HG03175 (cell line): ENCODE measurements around the gene GNAT2.

Source experiments
- ATAC-seq: cut with Tn5 transposase; IDR thresholded peaks from one replicate; pipeline ENCODE4 v1.9.1; 2021; ENCODE audit warnings: mild to moderate bottlenecking, moderate library complexity; ENCODE audit not compliant: unreplicated experiment

GNAT2 gene

DNA sequence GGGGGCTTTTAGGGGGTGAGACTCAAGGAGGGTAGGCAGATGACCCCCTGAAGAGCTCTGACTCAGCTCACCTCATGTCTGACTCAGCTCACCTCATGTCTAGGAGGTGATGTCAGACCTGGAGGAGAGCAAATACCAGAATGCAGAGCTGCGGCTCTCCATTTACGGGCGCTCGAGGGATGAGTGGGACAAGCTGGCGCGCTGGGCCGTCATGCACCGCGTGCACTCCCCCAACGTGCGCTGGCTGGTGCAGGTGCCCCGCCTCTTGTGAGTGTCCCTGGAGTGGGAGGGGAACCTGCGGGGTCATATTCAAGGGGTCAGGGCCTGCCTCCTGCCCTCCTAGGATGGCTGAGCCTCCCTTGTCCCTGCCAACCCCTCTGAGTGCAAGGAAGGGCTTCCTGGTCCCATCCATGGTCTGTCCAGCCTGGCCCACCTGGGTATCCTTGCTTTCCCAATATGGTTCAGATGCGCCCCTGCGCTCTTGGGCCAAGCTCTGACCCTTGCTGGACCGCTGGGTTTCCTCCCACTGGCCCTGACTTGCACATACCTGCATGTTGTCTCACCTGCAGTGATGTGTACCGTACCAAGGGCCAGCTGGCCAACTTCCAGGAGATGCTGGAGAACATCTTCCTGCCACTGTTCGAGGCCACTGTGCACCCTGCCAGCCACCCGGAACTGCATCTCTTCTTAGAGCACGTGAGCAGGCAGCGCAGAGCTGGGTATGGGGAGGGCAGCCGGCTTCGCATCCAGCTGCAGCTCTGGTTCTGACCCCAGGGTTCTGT, 9.3 kb upstream of the GNAT2 start:
- ATAC-seq, result no peak

DNA sequence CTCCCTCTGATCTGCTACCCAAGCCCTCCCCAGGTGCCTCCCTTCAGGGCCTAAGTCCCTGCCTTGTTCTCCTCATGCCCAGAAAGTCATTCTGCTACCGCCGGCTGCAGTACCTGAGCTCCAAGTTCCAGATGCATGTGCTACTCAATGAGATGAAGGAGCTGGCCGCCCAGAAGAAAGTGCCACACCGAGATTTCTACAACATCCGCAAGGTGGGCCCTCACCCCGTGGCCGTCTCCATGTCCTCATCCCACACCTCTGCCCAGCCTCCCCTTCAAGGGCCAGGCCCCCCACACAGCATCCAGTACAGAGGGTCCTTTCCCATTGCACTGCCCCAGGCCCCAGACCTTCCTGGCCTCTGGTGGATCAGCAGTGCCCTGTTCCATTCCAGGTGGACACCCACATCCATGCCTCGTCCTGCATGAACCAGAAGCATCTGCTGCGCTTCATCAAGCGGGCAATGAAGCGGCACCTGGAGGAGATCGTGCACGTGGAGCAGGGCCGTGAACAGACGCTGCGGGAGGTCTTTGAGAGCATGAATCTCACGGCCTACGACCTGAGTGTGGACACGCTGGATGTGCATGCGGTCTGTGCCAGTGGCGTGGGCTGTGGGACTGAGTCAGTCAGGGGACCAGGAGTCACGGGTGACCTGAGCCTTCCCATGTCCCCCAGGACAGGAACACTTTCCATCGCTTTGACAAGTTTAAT, 8.4 kb upstream of the GNAT2 start:
- ATAC-seq, result no peak

DNA sequence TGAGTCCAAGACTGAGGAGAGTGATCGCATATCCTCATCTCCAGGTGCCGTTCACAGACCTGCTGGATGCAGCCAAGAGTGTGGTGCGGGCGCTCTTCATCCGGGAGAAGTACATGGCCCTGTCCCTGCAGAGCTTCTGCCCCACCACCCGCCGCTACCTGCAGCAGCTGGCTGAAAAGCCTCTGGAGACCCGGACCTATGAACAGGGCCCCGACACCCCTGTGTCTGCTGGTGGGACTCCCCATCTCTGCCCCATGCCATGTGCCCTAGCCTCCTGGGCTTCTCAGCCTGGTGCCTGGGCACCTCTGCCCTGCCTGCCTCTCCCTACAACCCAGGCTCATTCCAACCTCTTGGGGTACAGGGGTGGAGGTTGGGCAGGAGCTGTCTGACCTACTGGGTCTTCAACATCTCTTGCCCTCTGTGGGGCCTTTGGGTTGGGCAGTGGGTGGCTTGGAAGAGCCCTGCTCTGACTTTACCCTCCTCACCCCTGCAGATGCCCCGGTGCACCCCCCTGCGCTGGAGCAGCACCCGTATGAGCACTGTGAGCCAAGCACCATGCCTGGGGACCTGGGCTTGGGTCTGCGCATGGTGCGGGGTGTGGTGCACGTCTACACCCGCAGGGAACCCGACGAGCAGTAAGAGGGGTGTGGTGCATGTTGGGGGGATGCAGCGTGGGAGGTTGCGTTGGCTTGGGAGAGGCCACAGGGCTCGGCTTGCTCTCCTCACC, 7.4 kb upstream of the GNAT2 start:
- no peak for ATAC-seq

DNA sequence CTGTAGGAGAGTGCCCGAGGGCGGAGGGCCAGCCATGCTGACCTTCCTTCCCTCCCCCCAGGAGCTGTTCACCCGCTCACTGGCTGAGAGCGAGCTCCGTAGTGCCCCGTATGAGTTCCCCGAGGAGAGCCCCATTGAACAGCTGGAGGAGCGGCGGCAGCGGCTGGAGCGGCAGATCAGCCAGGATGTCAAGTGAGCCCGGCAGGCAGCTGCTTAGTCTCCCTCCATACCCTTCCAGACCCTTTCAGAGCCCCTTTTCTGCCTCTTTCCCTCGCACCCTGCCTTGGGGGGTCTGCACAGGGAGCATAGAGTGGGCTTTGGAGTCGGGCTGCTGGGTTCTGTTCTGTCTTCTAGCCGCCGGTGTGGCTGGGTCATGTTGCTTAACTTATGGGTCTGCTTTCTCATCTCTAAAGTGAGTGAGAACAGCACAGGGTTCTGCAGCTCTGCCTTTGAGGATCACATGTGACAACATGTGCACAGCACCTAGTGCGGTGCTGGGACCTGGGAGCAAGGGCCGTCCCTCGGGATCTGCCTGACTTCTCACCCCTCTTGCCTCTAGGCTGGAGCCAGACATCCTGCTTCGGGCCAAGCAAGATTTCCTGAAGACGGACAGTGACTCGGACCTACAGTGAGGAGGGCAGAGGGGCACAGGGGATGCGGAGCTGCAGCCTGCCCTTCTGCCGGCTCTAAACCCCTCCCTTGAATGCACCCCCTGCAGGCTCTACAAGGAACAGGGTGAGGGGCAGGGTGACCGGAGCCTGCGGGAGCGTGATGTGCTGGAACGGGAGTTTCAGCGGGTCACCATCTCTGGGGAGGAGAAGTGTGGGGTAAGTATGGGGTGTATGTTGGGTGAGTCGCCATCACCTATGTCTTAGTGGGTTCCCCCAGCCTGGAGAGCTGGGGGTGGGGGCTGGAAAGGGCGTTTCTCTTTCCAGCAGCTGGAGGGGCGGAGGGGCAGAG, 6.5 kb upstream of the GNAT2 start:
- ATAC-seq, result no peak

DNA sequence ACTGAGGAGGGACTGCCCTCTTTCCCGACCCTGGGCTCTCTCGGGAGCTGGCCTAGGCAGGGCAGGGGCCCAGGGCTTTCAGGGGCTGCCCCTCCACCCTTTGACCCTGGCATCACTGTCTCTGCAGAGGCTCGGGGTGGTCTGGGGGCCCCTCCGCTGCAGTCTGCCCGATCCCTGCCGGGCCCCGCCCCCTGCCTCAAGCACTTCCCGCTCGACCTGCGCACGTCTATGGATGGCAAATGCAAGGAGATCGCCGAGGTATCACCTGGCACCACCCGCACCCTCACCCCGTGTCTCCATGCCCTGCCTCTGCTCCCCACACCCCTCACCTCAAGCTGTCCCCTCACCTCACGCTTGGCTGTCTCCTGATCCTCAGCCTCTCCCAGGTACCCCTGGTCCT, 5.8 kb upstream of the GNAT2 start:
- ATAC-seq, result no peak

DNA sequence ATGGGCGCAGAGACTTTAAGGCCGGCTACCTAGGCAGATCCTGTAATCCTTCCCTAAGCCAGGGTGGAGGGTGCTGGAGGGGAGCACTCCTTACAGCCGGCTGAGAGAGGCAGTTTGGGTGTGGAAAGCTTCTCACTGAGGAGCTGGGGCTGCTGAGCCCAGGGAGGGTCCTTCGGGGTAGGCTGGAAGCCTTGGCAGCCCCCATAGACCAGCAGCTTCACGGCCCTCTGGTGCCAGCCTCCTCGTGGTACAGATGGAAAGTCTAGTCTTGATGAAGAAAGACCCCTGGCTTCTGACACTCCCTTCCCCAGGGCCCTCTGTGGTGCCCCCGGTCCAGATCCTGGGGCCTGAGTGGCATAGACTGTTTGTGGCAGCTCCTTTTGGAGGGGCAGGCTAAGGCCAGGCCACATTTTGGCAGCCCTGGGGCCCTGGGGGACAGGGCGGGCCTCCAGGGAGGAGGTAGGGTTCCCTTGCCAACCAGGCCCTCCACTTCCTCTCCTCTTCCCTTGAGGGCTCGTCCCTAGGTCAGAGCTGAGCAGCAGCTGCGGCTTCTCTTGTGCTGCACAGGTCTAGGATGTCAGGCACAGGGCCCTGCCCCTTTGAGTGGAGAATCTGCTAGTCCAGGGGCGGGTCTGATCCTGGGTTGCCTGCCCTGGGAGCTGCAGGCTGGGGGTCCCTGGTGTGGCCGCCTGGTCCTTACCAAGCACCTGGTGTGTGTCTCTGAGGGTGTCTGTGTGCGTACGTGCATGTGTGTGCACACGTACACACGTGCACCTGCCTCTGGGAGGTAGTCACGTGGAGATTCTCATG, 5.0 kb upstream of the GNAT2 start:
- ATAC-seq, result no peak

DNA sequence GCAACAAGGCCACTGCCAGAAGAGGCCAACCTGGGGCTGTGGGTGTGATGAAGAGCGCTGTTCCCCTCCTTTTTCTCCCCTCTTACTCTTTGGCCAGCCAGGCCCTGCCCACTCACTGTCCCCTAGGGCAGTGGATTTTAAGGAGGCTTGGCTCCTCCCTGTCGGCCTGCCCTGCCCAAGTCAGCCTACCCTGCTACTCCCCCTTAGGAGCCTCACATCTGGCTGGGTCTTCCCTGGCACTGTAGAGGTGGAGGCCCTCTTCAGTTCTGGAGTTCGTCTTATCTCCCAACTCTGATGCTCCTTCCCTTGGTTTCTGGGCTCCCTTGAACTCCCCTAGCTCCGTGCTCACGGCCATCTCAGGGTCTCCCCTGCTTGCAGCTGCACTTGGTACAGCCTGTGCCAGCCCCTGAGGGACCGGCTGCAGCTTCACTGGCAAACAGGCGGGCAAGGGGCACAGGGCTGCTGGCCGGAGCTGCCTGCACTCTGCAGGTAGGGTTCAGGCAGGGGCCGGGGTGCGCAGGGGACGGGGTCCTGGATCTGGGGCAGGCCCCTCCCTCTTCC, 4.3 kb upstream of the GNAT2 start:
- ATAC-seq, result no peak

DNA sequence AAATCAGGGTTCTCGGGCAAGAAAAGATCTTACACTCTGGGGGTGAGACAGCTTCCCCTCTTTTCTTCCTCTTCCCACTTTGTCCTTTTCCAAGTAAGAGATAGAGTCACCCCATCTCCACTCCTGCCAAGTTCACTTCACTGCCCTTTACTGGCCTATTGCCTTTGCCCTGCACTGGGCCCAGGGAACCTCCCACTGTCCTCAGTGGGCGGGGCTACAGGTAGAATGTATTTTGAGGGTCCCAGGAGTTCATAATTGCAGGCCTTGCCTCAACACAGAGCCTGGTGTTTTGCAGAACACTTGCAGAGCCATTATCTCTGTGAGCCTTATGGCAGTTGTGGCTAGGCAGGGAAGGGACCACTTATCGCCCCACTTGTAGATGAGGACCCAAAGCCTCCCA, 3.5 kb upstream of the GNAT2 start:
- ATAC-seq, result no peak

DNA sequence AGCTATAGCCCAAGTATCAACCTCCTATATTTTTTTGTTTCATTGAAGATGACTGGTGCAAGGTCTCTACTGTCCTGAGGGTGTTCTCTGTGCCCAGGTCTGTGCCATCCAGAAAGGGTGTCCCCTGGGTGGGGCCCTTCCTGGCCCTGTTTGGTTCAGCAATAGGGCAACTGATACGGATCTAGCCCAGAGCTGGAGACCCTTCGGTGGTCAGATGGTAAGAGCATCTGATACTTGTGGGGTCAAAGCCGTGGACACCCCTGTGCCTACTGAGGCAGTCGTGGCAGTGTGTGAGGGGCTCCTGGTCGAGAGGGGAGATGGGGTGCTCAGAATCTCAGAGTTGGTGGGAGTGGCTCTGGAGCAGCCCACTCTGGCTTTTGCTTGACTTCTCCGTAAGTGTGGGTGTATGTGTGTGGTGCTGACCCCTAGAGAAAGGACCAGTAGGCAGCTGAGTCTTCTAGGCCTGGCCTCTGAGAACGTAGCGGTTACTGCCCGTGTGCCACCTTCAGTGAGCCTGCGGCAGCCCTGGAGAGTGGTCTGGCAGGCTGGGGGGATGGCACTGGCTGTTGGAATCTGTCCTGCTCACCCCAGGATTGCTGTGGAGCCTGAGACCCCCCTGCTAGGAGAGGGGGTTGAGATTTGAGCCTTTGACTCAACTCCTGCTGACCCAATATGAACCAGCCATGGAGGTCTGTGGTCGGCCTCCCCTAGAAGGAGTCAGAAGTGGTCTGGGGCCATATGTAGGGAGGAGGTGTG, 2.9 kb upstream of the GNAT2 start:
- no peak for ATAC-seq

DNA sequence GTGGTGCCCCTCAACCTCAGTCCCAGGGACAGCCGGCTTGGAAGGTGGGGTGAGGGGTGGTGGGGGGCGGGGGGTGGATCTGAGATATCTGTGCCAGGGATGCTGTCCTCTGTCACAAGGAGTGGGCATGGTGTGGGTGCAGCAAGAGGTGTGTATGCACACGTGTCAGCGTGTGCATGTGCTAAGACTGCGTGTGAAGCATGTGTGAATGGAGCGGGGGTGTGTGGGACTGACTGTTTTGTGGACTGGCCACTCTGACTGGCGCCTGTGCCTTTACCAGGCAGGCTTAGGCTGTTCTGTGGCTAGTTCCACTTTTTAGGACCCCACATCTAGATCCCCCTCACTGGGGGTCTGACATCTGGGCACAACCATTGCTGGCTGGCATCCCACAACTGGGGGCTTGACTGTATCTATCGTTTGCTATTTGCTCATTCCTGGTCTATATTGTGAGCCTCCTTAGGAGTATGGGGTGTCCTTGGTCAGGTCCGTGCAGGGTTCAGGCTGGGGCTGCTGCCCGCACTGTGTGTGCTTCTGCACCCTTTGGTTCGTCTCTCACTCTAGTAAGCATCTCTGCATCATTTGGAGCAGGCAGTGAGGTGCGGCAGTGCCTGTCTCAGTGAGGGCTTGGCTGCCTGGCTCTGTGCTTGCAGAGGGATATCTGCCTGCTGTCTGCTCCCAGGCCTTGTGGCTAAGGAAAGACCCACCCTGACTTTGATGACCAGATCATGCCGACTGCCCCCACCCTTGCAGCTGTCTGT, 2.1 kb upstream of the GNAT2 start:
- ATAC-seq, result no peak

DNA sequence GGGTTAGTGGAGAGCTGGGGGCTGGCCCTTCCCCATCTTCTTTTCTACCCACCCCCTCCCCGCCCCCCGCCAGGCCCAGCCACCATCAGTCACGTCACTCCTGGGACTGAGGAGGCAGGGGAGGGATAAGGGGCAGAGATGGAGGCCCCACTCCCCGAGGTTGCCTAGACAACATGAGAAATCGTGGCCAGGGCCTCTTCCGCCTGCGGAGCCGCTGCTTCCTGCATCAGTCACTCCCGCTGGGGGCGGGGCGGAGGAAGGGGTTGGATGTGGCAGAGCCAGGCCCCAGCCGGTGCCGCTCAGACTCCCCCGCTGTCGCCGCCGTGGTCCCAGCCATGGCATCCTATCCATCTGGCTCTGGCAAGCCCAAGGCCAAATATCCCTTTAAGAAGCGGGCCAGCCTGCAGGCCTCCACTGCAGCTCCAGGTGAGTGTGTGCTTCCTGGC, 1.4 kb upstream of the GNAT2 start:
- ATAC-seq, result peak; percentile 71

DNA sequence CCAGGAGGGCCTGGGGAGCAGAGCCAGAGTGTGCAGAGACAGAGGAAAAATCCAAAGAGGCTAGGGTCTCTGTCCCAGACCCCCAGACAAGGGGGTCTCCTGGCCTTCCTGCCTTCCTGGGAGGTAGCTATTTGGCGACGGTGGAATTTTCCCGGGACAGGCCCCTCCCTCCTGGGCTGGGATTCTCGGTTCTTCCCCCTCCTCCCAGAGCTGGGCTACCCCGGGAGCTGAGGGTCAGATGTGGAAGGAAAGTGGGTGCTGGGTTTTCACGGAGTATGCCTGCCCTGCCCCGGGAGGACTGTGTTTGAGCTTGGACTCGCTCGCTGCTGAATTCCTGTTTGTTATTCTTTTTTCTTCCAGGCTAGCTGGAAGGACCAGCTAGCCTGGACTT, 980 bp upstream of the GNAT2 start:
- ATAC-seq, result no peak

DNA sequence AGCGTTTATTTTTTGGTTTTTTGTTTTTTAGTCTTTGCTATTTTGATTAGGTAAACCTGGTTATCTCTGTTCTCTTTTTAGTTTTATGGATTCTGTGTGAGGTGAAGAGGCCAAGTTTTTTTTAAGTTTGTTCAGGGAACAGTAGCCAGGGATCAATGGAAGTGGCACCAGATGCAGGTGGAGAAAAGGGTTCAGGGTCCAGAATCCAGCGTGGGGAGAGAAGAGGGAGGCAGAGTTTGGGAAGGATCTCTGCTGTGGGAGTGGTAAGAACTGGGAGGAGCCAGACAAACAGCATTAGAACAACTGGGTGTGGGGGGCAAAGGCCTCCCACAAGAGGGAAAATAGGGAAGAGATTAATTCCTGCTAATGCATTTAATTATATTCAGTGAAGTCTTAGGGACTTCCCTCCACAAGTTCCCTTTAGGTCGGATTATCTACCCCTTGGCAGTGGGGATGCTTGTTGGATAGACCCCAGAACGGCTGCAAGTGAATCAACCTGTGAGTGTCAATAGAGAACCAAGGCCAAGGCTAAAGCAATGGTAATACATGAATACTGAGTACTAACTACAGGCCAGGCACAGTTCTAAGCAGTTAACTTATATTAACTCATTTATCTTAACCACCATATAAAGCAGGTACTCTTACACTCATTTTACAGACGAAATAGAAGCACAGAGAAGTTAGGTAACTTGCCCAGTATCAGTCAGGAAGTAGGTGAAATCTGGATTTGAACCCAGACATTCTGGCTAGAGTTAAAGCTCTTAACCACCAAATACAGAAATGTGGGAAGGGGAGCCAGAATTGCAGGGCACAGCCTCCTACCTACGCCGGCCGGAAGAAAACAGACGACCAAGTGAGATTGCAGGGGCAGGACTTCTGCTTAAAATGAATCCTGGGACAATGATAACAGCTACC, 498 bp downstream of the GNAT2 start:
- no peak for ATAC-seq

DNA sequence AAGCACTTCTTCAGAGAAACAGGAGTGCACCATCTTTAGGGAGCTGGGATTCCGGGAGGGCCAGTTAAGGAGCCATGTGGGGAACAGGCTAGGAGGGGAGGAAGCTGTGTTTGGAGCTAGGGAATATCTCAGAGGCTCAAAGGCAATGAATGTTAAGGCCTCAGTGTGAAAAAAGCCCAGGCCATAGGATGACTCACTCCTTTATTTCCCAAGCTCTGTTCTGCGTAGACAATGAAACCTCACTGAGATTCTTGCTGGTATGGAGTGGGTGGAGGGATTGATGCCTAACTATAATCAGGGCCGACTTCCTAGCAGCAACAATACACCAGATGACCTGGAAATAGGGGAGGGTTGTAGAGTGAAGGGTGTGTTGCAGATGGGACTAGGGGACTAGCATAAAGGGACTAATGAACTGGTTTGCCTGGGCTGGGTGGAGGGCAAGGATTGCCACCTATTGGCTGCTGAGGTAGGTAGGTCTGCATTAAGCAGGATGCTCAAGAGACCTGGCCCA, 2.1 kb downstream of the GNAT2 start:
- no peak for ATAC-seq

DNA sequence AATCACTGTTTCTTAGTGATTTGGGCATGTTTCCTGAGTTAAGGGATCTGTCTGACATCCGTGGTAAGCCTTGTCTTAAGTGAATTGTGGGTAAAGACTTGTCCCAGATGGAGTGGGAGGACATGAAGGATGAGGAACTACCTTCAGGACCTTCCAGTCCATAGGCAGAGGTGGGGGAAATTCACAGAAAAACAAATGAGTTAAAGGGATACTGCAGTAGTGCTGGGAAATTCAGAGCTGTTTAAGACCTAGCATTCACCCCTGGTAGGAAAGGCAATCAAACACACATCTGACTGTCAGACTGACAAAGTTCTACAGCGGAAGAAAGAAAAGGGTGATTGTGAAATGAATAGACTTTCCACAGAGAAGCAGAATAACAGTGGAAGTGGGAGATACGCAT, 3.0 kb downstream of the GNAT2 start:
- no peak for ATAC-seq

DNA sequence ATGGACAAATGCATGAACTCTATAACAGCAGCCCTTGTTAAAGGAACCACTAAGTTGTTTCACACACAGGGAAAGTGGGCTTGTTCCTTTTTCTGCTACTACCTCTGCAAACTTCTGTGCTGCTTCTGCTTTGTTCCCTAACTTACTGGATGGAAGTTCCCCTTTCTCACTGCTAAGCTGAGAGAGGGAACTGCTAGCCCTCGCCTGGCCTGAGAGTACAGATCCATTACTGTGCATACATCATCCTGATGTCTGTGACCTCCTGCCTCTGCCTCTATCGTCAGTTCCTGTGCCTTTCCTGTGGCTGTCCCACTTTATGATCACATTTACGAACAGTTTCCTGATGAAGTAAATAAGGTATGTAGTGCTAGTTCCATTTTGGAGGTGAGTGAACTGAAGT, 3.5 kb downstream of the GNAT2 start:
- ATAC-seq, result no peak
